Measurements from ENCODE around the gene CFAP61.

DNA sequence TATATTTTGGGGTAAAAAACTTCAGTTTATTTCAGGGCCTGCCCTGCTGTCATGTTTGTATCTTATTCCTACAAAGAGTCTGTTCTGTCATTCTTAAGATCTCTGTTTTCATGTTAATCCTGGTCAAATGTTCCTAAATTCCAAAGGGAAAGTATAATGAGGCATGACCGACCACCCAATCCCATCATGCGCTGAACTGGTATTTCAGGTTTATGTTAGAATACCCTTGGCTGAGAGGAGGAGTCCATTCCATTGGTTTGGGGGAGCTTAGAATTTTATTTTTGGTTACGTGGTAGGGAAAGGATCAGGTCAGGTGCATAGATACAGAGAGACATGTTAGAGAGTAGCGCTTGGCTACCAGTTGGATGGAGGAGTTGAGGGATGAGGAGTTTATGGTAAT is 25.7 kb downstream of the CFAP61 start:
- TF ChIP-seq RAD21 (IDR thresholded peaks at IDR 0.05; ENCODE audit: low read length) (no peak), YY1 (IDR thresholded peaks at IDR 0.05; ENCODE audit: low read depth) (no peak), SMC3 (IDR thresholded peaks at IDR 0.05; ENCODE audit: low read depth, low read length) (no peak)
- TF ChIP-seq, protein P1, sequence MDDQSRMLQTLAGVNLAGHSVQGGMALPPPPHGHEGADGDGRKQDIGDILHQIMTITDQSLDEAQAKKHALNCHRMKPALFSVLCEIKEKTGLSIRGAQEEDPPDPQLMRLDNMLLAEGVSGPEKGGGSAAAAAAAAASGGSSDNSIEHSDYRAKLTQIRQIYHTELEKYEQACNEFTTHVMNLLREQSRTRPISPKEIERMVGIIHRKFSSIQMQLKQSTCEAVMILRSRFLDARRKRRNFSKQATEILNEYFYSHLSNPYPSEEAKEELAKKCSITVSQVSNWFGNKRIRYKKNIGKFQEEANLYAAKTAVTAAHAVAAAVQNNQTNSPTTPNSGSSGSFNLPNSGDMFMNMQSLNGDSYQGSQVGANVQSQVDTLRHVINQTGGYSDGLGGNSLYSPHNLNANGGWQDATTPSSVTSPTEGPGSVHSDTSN (IDR thresholded peaks at IDR 0.05): no peak
